ENCODE results near the gene SLC38A2. TPM values are rescaled to one million over a fixed set of nuclear protein-coding genes. Genes with fewer than 3 reads are reported as not detected.
A peak's percentile ranks its signal among the peaks of the same experiment; 100 is the strongest.

The SLC38A2 gene
- total RNA-seq, 1 experiment from 2014 or later = 341 TPM

- in situ Hi-C loops (cut with HindIII; ENCODE audit: low pct_unique_long_range_greater_than_20kb, low sequenced_read_pairs) = no loop called here
- CTCF ChIA-PET = interaction anchor here (0.5 to 0.6 kb wide), 2 partner anchors 254 to 729 kb away, joined by 9 to 15 read pairs; no protein-coding TSS in a partner anchor
- peaks cover 45% of the 10 kb centered on the region for H3K4me1 ChIP-seq (ENCODE audit: control insufficient read depth, insufficient read depth, low read length)
- no peaks in the 10 kb centered on the region for H3K9me3 ChIP-seq (ENCODE audit: control insufficient read depth, insufficient read depth, low read depth, low read length)
- no peaks in the 10 kb centered on the region for H3K27me3 ChIP-seq (ENCODE audit: control insufficient read depth, insufficient read depth, low read length)
- POLR2A ChIA-PET = no interaction called here
- no peak overlapping the region for H3K27ac ChIP-seq (ENCODE audit: low read length)
- peak; percentile 83; the same call in 1 of the 2 replicates for TF ChIP-seq SIN3A (IDR thresholded peaks at IDR 0.05; ENCODE audit: borderline replicate concordance, insufficient read depth, low read depth, low read length)
- TF ChIP-seq, protein P1, sequence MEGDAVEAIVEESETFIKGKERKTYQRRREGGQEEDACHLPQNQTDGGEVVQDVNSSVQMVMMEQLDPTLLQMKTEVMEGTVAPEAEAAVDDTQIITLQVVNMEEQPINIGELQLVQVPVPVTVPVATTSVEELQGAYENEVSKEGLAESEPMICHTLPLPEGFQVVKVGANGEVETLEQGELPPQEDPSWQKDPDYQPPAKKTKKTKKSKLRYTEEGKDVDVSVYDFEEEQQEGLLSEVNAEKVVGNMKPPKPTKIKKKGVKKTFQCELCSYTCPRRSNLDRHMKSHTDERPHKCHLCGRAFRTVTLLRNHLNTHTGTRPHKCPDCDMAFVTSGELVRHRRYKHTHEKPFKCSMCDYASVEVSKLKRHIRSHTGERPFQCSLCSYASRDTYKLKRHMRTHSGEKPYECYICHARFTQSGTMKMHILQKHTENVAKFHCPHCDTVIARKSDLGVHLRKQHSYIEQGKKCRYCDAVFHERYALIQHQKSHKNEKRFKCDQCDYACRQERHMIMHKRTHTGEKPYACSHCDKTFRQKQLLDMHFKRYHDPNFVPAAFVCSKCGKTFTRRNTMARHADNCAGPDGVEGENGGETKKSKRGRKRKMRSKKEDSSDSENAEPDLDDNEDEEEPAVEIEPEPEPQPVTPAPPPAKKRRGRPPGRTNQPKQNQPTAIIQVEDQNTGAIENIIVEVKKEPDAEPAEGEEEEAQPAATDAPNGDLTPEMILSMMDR (IDR thresholded peaks at IDR 0.05) = no peak
- ATAC-seq (peak; percentile 48), DNase-seq (ENCODE audit: low read depth, low spot score) (no peak)
- H3K4me3 ChIP-seq (ENCODE audit: low read depth in 2 of 2, low read length in 2 of 2) = no peak overlapping the region
- peaks cover 28% of the 10 kb centered on the region for H3K36me3 ChIP-seq (ENCODE audit: control insufficient read depth, insufficient read depth, low read length)
- intact Hi-C loops (cut with micrococcal nuclease; ENCODE audit: unreplicated experiment) = no loop called here
- BruUV-seq (replicated peaks) = no TSS peak
Observed at GRCh38 chr12:46356655-46357437, 15.7 kb downstream of the SLC38A2 start.

DNA sequence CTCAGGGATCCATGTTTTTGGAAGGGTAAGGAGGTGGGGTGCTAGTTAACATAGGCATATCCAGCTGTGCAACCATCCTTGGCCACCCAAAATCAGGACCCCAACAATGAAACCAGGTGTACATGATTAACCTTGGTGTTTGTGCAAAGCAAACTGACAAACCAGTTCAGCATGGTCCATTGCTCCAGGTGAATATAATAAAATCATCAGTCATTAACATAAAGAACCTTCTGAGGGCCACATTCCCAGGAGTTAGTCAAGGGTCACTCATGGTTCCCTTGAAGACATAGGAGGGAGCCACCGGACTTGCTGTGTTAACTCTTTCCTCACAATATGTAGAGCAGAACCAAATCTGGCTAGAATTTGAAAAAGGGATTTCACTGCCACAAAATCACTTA is 17.8 kb downstream of the SLC38A2 start:
- intact Hi-C loops (cut with micrococcal nuclease; ENCODE audit: unreplicated experiment) (no loop called here), in situ Hi-C loops (cut with HindIII; ENCODE audit: low pct_unique_long_range_greater_than_20kb, low sequenced_read_pairs) (no loop called here)
- BruUV-seq (replicated peaks) = no TSS peak
- Histone ChIP-seq H3K9me3 (ENCODE audit: control insufficient read depth, insufficient read depth, low read depth, low read length) (no peaks in the 10 kb centered on the region), H3K36me3 (ENCODE audit: control insufficient read depth, insufficient read depth, low read length) (peaks cover 7% of the 10 kb centered on the region), H3K4me1 (ENCODE audit: control insufficient read depth, insufficient read depth, low read length) (peaks cover 27% of the 10 kb centered on the region), H3K27me3 (ENCODE audit: control insufficient read depth, insufficient read depth, low read length) (no peaks in the 10 kb centered on the region), H3K4me3 (ENCODE audit: low read depth in 2 of 2, low read length in 2 of 2) (no peak overlapping the region), H3K27ac (ENCODE audit: low read length) (no peak overlapping the region)
- CTCF ChIA-PET = no interaction called here
- DNase-seq (ENCODE audit: low read depth, low spot score) = no peak
- ATAC-seq = no peak
- TF ChIP-seq TCF7L2 (IDR thresholded peaks at IDR 0.05; ENCODE audit: low read depth, low read length) (no peak), SIN3A (IDR thresholded peaks at IDR 0.05; ENCODE audit: borderline replicate concordance, insufficient read depth, low read depth, low read length) (no peak), POLR2AphosphoS5 (IDR thresholded peaks at IDR 0.05; ENCODE audit: low read depth, low read length) (no peak)
- TF ChIP-seq, protein P2, sequence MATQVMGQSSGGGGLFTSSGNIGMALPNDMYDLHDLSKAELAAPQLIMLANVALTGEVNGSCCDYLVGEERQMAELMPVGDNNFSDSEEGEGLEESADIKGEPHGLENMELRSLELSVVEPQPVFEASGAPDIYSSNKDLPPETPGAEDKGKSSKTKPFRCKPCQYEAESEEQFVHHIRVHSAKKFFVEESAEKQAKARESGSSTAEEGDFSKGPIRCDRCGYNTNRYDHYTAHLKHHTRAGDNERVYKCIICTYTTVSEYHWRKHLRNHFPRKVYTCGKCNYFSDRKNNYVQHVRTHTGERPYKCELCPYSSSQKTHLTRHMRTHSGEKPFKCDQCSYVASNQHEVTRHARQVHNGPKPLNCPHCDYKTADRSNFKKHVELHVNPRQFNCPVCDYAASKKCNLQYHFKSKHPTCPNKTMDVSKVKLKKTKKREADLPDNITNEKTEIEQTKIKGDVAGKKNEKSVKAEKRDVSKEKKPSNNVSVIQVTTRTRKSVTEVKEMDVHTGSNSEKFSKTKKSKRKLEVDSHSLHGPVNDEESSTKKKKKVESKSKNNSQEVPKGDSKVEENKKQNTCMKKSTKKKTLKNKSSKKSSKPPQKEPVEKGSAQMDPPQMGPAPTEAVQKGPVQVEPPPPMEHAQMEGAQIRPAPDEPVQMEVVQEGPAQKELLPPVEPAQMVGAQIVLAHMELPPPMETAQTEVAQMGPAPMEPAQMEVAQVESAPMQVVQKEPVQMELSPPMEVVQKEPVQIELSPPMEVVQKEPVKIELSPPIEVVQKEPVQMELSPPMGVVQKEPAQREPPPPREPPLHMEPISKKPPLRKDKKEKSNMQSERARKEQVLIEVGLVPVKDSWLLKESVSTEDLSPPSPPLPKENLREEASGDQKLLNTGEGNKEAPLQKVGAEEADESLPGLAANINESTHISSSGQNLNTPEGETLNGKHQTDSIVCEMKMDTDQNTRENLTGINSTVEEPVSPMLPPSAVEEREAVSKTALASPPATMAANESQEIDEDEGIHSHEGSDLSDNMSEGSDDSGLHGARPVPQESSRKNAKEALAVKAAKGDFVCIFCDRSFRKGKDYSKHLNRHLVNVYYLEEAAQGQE (IDR thresholded peaks at IDR 0.05; ENCODE audit: insufficient read depth in 1 of 2, low read depth in 2 of 2, low read length in 1 of 2) = no peak
- TF ChIP-seq, protein P1 (IDR thresholded peaks at IDR 0.05) = no peak
- POLR2A ChIA-PET = no interaction called here
